Liver (tissue), 9 donors: Measurements from ENCODE around the gene SYNJ1. TPM values are rescaled to one million over a fixed set of nuclear protein-coding genes. Genes with fewer than 3 reads are reported as not detected.
"Not testable (repeated sequence)": the region's sequence is repeated elsewhere in the genome, so short reads cannot be mapped to it uniquely, and the experiment has no call there.

ENCODE experiments used
- DNase-seq: peaks from one replicate; pipeline ENCODE4 v3.0.0-alpha.2; 2017; ENCODE audit warnings: low spot score
- H3K27ac ChIP-seq, 2 donors: one replicate each; pipeline ENCODE4 v1.7.0; 2013; ENCODE audit warnings: inconsistent platforms in 2 of 2, low read length in 2 of 2, control low read depth in 1 of 2, low read depth in 1 of 2, mild to moderate bottlenecking in 1 of 2
- H3K27me3 ChIP-seq, 4 donors: one replicate each; pipeline versions ENCODE4 v1.6.1 to v1.7.0; 2013; ENCODE audit warnings: low read length in 3 of 4, inconsistent platforms in 1 of 4, mild to moderate bottlenecking in 1 of 4, moderate library complexity in 1 of 4; ENCODE audit not compliant: control insufficient read depth in 4 of 4, insufficient read depth in 4 of 4
- H3K36me3 ChIP-seq, 4 donors: one replicate each; pipeline versions ENCODE4 v1.6.1 to v1.7.0; 2013; ENCODE audit warnings: low read length in 3 of 4, mild to moderate bottlenecking in 3 of 4, low read depth in 1 of 4, moderate library complexity in 1 of 4; ENCODE audit not compliant: control insufficient read depth in 4 of 4, insufficient read depth in 3 of 4
- H3K4me1 ChIP-seq, 4 donors: one replicate each; pipeline versions ENCODE4 v1.6.1 to v1.7.0; 2013; ENCODE audit warnings: low read length in 3 of 4, mild to moderate bottlenecking in 3 of 4, moderate library complexity in 1 of 4; ENCODE audit not compliant: control insufficient read depth in 4 of 4, insufficient read depth in 4 of 4
- H3K4me3 ChIP-seq, 3 donors: one replicate each; pipeline versions ENCODE4 v1.6.1 to v1.7.0; 2013; ENCODE audit warnings: low read length in 3 of 3, control low read depth in 1 of 3, low read depth in 1 of 3, mild to moderate bottlenecking in 1 of 3
- H3K9ac ChIP-seq, 2 donors: one replicate each; pipeline ENCODE4 v1.7.0; 2013; ENCODE audit warnings: low read length in 2 of 2, mild to moderate bottlenecking in 2 of 2, moderate library complexity in 2 of 2, control low read depth in 1 of 2, low read depth in 1 of 2
- H3K9me3 ChIP-seq, 4 donors: one replicate each; pipeline versions ENCODE4 v1.6.1 to v1.7.0; 2013; ENCODE audit warnings: low read length in 3 of 4; ENCODE audit not compliant: control insufficient read depth in 4 of 4
- FOXA2 ChIP-seq: IDR thresholded peaks from 2 replicates; pipeline ENCODE4 v1.6.1; 2016; ENCODE audit warnings: antibody characterized with exemption
- HNF4A ChIP-seq, 2 donors: conservative IDR thresholded peaks; 2 replicates each; pipeline ENCODE4 v1.6.1; 2016; ENCODE audit warnings: antibody characterized with exemption in 2 of 2, mild to moderate bottlenecking in 2 of 2
- HNF4G ChIP-seq: IDR thresholded peaks from 2 replicates; pipeline ENCODE4 v1.6.1; 2016; ENCODE audit warnings: antibody characterized with exemption
- JUND ChIP-seq, 2 donors: IDR thresholded peaks; 2 replicates each; pipeline ENCODE4 v1.6.1; 2016; ENCODE audit warnings: antibody characterized with exemption in 2 of 2
- NR2F2 ChIP-seq: IDR thresholded peaks from 2 replicates; pipeline ENCODE4 v1.6.1; 2016; ENCODE audit warnings: antibody characterized with exemption
- RXRA ChIP-seq, 2 donors: IDR thresholded peaks; 2 replicates each; pipeline ENCODE4 v1.6.1; 2017 to 2018; ENCODE audit warnings: antibody characterized with exemption in 2 of 2, mild to moderate bottlenecking in 1 of 2
- SP1 ChIP-seq: IDR thresholded peaks from 2 replicates; pipeline ENCODE4 v1.6.1; 2018; ENCODE audit warnings: antibody characterized with exemption, mild to moderate bottlenecking
- TAF1 ChIP-seq: conservative IDR thresholded peaks from 2 replicates; pipeline ENCODE4 v1.6.1; 2016; ENCODE audit warnings: antibody characterized with exemption, mild to moderate bottlenecking
- YY1 ChIP-seq: IDR thresholded peaks from 2 replicates; pipeline ENCODE4 v1.6.1; 2016; ENCODE audit warnings: antibody characterized with exemption, mild to moderate bottlenecking
- WGBS: extraction: QIAGEN DNeasy Blood & Tissue Kit; methylation state at CpG from one replicate; pipeline ENCODE4 v1.1.7; 2013; 5-methylcytosine and 5-hydroxymethylcytosine counted together
- polyA plus RNA-seq, 2 donors: library from polyadenylated mRNA; stranded (reverse) in 1 of 2; unstranded in 1 of 2; fragments of 200-250 nt in 1 of 2; fragments of >200 nt in 1 of 2; fragmentation: Nextera tagmentation in 1 of 2; extraction: Ambion mirVana in 1 of 2; gene quantifications; one replicate each; pipeline versions ENCODE4 v1.2.1 to v1.2.3, GENCODE V29; 2013 to 2015
- total RNA-seq, 2 donors: library from RNA; depleted of rRNA; stranded (reverse); fragments of >200 nt; gene quantifications; one replicate each; pipeline ENCODE4 v1.2.3, GENCODE V29; 2014
- TF ChIP-seq, protein P1 (sequence below): IDR thresholded peaks from 2 replicates; pipeline ENCODE4 v1.6.1; 2016; ENCODE audit warnings: antibody characterized with exemption
- TF ChIP-seq, protein P2 (sequence below): IDR thresholded peaks from 2 replicates; pipeline ENCODE4 v1.6.1; 2016; ENCODE audit warnings: antibody characterized with exemption, mild to moderate bottlenecking
- TF ChIP-seq, protein P3 (sequence below): fragments of 150-350 bp; IDR thresholded peaks from 2 replicates; pipeline ENCODE4 v1.5.1; 2017; ENCODE audit warnings: improper control_type of control experiment, low read depth, low read length; ENCODE audit not compliant: missing input control
- TF ChIP-seq, protein P4 (sequence below): IDR thresholded peaks from 2 replicates; pipeline ENCODE4 v1.6.1; 2016; ENCODE audit warnings: antibody characterized with exemption
- donor health status: healthy.
- donor health status: healthy.
- donor health status: healthy.
- donor health status: healthy.
- donor health status: healthy.

SYNJ1 gene
- total and polyA plus RNA-seq, 4 donors, result 2.5 to 7.2 (median 5.0) TPM

DNA sequence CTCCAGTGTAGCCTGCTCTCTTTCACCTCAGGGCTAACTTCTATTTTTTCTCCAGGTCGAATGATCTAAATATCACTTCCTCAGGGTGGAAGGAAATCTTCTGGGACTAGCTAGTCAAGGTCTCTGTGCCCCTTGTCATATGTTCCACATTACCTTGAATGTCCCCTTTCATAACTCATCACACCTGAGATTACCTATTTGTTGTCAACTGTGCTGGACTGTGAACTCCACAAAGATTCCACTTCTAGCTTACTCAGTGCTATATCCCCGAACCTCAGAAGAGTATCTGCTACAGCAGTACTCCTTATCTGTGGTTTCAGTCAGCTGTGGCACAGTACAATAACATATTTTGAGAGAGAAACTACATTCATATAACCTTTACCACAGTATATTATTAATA lies 14.6 kb upstream of the SYNJ1 start (continued):
- TF ChIP-seq, protein P1, sequence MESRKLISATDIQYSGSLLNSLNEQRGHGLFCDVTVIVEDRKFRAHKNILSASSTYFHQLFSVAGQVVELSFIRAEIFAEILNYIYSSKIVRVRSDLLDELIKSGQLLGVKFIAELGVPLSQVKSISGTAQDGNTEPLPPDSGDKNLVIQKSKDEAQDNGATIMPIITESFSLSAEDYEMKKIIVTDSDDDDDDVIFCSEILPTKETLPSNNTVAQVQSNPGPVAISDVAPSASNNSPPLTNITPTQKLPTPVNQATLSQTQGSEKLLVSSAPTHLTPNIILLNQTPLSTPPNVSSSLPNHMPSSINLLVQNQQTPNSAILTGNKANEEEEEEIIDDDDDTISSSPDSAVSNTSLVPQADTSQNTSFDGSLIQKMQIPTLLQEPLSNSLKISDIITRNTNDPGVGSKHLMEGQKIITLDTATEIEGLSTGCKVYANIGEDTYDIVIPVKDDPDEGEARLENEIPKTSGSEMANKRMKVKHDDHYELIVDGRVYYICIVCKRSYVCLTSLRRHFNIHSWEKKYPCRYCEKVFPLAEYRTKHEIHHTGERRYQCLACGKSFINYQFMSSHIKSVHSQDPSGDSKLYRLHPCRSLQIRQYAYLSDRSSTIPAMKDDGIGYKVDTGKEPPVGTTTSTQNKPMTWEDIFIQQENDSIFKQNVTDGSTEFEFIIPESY, result no peak

DNA sequence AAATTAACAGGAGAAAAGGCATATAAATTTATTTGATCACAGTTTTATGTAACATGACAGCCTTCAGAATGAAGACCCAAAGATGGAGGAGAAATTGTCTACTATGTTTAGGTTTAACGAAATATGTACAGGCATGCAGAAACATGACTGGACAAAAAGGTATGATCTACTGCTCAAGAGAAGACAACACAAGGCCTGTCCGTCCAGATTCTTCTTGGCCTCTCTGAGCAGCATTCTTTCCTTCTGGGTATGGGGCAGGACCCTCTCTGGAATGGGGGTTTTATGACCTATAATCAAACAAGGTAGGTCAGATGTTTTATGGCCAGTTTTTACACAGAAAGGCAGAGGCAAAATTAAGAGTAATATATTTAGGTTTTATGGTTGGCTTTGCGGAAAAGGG lies 13.5 kb upstream of the SYNJ1 start:
- no peaks in the 10 kb centered on the region for H3K9me3 ChIP-seq
- H3K27ac ChIP-seq, result no peak overlapping the region
- no peak overlapping the region for H3K9ac ChIP-seq
- DNase-seq, result no peak
- H3K4me1 ChIP-seq, result no peaks in the 10 kb centered on the region
- TF ChIP-seq SP1 (no peak), TAF1 (no peak)
- TF ChIP-seq, protein P2, sequence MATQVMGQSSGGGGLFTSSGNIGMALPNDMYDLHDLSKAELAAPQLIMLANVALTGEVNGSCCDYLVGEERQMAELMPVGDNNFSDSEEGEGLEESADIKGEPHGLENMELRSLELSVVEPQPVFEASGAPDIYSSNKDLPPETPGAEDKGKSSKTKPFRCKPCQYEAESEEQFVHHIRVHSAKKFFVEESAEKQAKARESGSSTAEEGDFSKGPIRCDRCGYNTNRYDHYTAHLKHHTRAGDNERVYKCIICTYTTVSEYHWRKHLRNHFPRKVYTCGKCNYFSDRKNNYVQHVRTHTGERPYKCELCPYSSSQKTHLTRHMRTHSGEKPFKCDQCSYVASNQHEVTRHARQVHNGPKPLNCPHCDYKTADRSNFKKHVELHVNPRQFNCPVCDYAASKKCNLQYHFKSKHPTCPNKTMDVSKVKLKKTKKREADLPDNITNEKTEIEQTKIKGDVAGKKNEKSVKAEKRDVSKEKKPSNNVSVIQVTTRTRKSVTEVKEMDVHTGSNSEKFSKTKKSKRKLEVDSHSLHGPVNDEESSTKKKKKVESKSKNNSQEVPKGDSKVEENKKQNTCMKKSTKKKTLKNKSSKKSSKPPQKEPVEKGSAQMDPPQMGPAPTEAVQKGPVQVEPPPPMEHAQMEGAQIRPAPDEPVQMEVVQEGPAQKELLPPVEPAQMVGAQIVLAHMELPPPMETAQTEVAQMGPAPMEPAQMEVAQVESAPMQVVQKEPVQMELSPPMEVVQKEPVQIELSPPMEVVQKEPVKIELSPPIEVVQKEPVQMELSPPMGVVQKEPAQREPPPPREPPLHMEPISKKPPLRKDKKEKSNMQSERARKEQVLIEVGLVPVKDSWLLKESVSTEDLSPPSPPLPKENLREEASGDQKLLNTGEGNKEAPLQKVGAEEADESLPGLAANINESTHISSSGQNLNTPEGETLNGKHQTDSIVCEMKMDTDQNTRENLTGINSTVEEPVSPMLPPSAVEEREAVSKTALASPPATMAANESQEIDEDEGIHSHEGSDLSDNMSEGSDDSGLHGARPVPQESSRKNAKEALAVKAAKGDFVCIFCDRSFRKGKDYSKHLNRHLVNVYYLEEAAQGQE, result no peak
- WGBS, result 92% methylated on average over 3 of the region's 3 CpGs
- H3K4me3 ChIP-seq, result no peak overlapping the region
- H3K27me3 ChIP-seq, result no peaks in the 10 kb centered on the region
- peaks cover 4 to 57% (median 46%) of the 10 kb centered on the region in 4 donors for H3K36me3 ChIP-seq

DNA sequence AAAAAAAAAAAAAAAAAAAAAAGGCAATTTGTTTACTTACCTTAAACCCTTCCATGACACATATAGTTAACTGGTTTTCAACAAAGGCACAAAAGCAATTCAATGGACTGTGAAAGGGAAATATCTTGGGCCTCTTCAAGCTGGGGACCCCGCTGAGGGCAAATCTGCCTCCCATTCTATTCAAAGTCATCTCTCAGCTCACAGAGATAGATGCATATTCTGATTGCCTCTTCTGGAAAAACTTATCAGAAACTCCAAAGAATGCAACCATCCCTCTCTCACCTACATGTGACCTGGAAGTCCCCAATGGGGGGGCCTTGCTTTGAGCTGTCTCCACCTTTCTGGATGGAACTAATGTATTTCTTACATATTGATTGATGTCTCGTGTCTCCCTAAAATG lies 12.1 kb upstream of the SYNJ1 start:
- Histone ChIP-seq H3K9me3 (no peaks in the 10 kb centered on the region), H3K27ac (no peak overlapping the region), H3K36me3 (peaks cover 4 to 53% (median 42%) of the 10 kb centered on the region in 4 donors), H3K9ac (no peak overlapping the region), H3K4me1 (no peaks in the 10 kb centered on the region), H3K27me3 (no peaks in the 10 kb centered on the region), H3K4me3 (no peak overlapping the region)
- TF ChIP-seq RXRA (IDR thresholded peaks at IDR 0.05) (no peak), HNF4G (no peak), YY1 (no peak), NR2F2 (no peak), JUND (IDR thresholded peaks at IDR 0.05) (no peak), TAF1 (no peak), HNF4A (conservative IDR thresholded peaks at IDR 0.05) (no peak), FOXA2 (no peak)
- TF ChIP-seq, protein P3, sequence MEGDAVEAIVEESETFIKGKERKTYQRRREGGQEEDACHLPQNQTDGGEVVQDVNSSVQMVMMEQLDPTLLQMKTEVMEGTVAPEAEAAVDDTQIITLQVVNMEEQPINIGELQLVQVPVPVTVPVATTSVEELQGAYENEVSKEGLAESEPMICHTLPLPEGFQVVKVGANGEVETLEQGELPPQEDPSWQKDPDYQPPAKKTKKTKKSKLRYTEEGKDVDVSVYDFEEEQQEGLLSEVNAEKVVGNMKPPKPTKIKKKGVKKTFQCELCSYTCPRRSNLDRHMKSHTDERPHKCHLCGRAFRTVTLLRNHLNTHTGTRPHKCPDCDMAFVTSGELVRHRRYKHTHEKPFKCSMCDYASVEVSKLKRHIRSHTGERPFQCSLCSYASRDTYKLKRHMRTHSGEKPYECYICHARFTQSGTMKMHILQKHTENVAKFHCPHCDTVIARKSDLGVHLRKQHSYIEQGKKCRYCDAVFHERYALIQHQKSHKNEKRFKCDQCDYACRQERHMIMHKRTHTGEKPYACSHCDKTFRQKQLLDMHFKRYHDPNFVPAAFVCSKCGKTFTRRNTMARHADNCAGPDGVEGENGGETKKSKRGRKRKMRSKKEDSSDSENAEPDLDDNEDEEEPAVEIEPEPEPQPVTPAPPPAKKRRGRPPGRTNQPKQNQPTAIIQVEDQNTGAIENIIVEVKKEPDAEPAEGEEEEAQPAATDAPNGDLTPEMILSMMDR, result no peak
- TF ChIP-seq, protein P4, sequence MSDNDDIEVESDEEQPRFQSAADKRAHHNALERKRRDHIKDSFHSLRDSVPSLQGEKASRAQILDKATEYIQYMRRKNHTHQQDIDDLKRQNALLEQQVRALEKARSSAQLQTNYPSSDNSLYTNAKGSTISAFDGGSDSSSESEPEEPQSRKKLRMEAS, result no peak
- 97% methylated on average over 2 of the region's 2 CpGs for WGBS
- no peak for DNase-seq

DNA sequence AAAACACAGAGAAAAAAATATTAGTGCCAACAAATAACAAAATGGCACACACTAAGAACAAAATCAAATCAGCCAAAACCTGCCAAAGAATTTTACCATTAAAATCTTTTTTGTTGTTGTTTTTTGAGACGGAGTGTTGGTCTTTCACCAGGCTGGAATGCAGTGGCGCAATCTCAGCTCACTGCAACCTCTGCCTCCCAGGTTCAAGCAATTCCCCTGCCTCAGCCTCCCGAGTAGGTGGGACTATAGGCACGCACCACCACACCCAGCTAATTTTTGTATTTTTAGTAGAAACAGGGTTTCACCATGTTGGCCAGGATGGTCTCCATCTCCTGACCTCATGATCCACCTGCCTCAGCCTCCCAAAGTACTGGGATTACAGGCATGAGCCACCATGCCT lies 8.3 kb upstream of the SYNJ1 start:
- not testable (repeated sequence) for H3K9ac ChIP-seq, H3K27me3 ChIP-seq, H3K27ac ChIP-seq, H3K4me1 ChIP-seq, DNase-seq, H3K9me3 ChIP-seq, H3K4me3 ChIP-seq
- peaks cover 4 to 29% (median 16%) of the 10 kb centered on the region in 4 donors for H3K36me3 ChIP-seq
- 82% methylated on average over 4 of the region's 4 CpGs for WGBS
